ENCODE measurements around the gene ZNF84. TPM values are rescaled to one million over a fixed set of nuclear protein-coding genes. Genes with fewer than 3 reads are reported as not detected.

The ZNF84 gene
- total and polyA plus RNA-seq, 2 of the 8 experiments (the other 6 are each of a cell fraction or from before 2014, with no cell fraction given), result 8.9 to 34.0 TPM

- no peak for TF ChIP-seq SAP30 (IDR thresholded peaks at IDR 0.05; ENCODE audit: insufficient read depth, insufficient replicate concordance, low read length)
- no peak for TF ChIP-seq TCF12 (IDR thresholded peaks at IDR 0.05; ENCODE audit: low read depth, low read length)
- no peak for TF ChIP-seq ATF2 (IDR thresholded peaks at IDR 0.05; ENCODE audit: low read length)
- TF ChIP-seq EP300 (IDR thresholded peaks at IDR 0.05; ENCODE audit: borderline replicate concordance in 1 of 2, low read depth in 2 of 2, low read length in 2 of 2), result no peak
- no peak for TF ChIP-seq MAFK (IDR thresholded peaks at IDR 0.05; ENCODE audit: low read depth, low read length)
- no peak for TF ChIP-seq RNF2 (IDR thresholded peaks at IDR 0.05; ENCODE audit: borderline replicate concordance, low read depth, low read length, missing control alignments, poor library complexity, severe bottlenecking)
- TF ChIP-seq CEBPB (IDR thresholded peaks at IDR 0.05; ENCODE audit: low read depth, low read length), result no peak
- no peak for TF ChIP-seq ASH2L (IDR thresholded peaks at IDR 0.05; ENCODE audit: low read length)
- peak in 1 of 2 experiments; percentile 82; a peak in 2 of 4 replicates for TF ChIP-seq SIN3A (conservative IDR thresholded peaks at IDR 0.05 in 1 of 2, IDR thresholded peaks at IDR 0.05 in 1 of 2; ENCODE audit: low read depth in 1 of 2, low read length in 2 of 2)
- no peak for TF ChIP-seq CTCF (IDR thresholded peaks at IDR 0.05; ENCODE audit: control extremely low read depth in 1 of 3, insufficient read depth in 1 of 3, low read depth in 1 of 3, low read length in 3 of 3)
- no peak for TF ChIP-seq SIRT6 (IDR thresholded peaks at IDR 0.05; ENCODE audit: low read length)
- TF ChIP-seq PHF8 (conservative IDR thresholded peaks at IDR 0.05; ENCODE audit: low read depth, low read length), result no peak
- TF ChIP-seq SIX5 (IDR thresholded peaks at IDR 0.05; ENCODE audit: low read depth, low read length), result peak; percentile 94
- peak; percentile 34; the same call in 1 of the 2 replicates for TF ChIP-seq JUND (IDR thresholded peaks at IDR 0.05; ENCODE audit: low read length)
- no peak for TF ChIP-seq CTBP2 (IDR thresholded peaks at IDR 0.05; ENCODE audit: borderline replicate concordance, insufficient read depth, insufficient read length, low read length)
- no peak for TF ChIP-seq EZH2 (IDR thresholded peaks at IDR 0.05; ENCODE audit: low read depth, low read length, severe bottlenecking)
- peak; percentile 67; the same call in 1 of the 2 replicates for TF ChIP-seq CHD2 (IDR thresholded peaks at IDR 0.05; ENCODE audit: low read length)
- TF ChIP-seq CHD1 (IDR thresholded peaks at IDR 0.05; ENCODE audit: low read depth, low read length), result no peak
- peak; percentile 95 for TF ChIP-seq KDM4A (IDR thresholded peaks at IDR 0.05; ENCODE audit: low read depth, low read length, severe bottlenecking)
- no peak for TF ChIP-seq NANOG (IDR thresholded peaks at IDR 0.05; ENCODE audit: insufficient read depth, low read depth, low read length, poor library complexity, severe bottlenecking)
Observed at GRCh38 chr12:133080026-133080367, 42.7 kb downstream of the ZNF84 start (continued).

Measured in H1 (cell line).